Stimulated activated CD4-positive, alpha-beta T cell treated with anti-CD3 and anti-CD28 coated beads, TNF-alpha, amount 100 ng/mL, for 48 hours (primary cell): ENCODE measurements around the gene RHOG.

Experiments used
- DNase-seq, 3 donors: peaks; one replicate each; pipeline ENCODE4 v3.0.0-alpha.2; 2020; ENCODE audit warnings: low read depth in 3 of 3

RHOG gene

GRCh38 chr11:3859373-3859881 is 18.7 kb upstream of the RHOG start:
- DNase-seq = no peak

DNA sequence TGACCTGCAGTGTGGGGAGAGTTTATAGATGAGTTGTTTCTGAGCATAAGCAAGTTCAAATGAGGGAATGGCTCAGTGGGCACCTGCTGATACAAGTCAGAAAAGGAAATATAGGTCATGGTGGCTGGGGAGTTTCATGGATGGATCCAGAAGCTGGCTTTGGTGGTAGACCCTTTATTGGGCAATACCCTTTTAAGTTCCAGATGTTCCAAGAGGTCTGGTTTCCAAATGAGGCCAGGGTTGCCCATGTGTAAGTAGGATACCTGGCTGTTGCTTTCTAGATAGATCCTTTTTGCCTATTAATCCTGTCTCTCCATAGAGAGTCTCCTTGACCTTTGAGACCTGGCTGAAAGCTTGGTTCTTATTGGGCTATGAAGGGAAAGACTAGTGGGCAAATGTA is 16.9 kb upstream of the RHOG start:
- no peak for DNase-seq

DNA sequence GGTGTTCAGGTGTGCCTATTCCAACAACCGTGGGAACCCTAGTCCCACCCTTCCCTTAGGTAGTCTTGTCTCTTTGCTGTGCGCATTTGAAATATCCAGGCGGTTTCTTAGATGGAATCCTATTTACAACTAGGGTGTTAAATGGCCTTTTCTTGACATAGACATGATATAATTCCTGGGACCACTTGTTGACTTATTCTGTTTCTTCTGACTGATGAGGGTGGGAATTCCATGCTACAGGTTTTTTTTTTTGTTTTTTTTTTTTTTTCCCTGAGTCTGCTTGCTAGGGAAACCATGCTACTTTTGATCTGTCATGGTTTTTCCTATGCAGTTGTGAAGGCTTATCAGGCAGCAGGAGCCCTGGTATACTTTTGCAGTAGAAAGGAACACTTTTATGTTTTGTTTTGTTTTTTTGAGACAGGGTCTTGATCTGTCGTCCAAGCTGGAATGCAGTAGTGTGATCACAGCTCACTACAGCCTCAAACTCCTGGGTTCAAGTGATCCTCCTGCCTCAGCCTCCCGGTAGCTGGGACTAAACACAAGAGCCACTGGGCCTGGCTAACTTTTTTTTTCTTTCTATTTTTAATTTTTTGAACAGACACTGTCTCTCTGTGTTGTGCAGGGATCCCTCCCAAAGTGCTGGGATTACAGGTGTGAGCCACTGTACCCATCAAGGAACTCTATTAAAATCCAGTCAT is 16.2 kb upstream of the RHOG start:
- no peak for DNase-seq

- DNase-seq = no peak
Observed at GRCh38 chr11:3855808-3856491, 15.2 kb upstream of the RHOG start.

DNA sequence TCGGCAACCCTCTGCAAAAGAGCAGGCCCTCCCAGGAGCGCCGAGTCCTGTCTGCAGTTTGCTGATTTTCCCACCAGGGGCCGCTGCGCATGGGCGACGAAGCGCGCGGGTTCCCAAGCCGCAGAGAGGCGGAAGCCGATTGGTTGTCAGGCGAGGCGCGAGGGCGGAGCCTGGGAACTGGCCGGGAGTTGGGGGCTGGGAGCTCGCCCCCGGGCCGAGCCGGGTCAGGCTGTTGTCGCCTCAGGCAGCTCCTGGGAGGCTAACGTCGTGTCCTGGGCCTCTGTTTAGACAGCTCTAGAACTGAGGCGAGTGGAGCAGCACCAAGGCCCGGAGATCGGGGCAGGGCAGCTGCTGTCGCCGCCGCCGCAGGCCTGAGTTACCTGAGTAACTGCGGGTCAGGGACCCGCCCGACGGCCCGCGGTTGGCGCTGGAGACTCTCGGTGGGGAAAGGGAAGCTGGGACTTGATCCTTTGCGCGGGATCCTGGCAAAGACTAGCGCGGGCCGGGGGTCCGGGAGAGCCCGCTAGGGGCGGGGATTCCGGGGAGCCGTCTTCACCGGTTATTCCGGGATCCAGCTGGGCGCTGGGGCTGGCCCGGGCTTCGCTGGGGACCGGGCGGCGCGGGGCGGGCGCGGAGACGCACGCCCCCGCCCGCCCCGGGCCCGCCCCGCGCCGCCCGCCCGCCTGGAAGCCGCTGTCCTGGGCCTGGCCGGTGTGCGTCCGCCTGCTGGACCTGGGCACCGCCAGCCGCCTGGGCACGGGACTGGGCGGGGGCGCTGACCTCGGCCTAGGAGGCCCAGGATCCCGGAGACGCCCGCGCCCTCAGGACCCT is 14.4 kb upstream of the RHOG start, which contains the start of gene STIM1:
Gene STIM1, plus strand, starts transcription at position 688 of the 831 bp plus-strand sequence. CDS start 607 bp downstream, outside the sequence.
- peak; percentile 96 to 98 (median 98) for DNase-seq

- DNase-seq = no peak
Observed at GRCh38 chr11:3854660-3854976, 13.9 kb upstream of the RHOG start.

DNA sequence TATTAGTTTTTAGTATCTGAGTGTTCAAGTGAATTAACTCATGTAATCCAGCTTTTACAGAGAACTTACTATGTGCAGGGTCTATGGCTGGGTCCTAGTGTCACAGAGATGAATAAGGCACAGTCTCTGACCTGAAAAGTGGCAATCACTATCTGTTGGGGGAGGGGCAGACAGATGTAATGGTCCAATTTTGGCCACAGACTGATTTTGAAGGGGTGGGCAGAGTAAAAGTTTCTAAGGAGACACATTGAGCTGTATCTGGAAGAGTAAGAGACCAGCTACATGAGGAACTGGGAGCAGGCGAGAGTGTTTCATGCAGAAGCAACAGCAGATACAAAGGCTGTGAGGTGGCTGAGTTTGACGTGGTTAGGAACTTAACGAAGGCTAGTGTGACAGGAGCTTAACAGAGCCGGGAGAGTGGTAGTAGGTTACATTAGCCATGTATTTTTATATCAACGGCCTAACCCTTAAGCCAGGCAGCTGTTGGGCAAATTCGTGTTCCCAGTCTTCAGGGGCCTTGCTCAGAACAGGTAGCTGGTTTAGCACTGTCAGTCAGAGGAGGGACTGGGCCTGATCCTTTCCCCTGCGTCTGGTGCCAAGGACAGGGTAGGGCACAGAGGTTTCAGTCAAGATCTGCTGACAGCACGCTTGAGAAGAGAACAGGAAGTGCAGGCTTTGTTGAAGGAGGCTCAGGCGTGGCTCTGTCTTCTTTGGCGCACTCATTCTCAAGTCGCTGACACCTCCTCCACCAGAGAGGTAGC is 13.3 kb upstream of the RHOG start:
- DNase-seq = peak in 2 of 3 donors; percentile 58 to 63

DNA sequence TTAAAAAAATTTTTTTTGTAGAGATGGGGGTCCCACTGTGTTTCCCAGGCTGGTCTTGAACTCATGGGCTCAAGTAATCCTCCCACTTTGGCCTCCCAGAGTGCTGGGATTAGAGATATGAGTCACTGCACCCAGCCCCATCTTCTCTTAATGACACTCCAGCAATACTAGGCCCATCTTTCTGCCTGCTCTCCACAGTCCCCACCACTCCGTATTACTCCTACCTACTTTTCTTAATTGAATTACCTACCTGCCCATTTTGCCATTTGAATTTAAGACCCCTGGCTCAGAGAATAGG is 12.7 kb upstream of the RHOG start:
- DNase-seq = no peak

GRCh38 chr11:3849297-3849874 is 8.6 kb upstream of the RHOG start:
- DNase-seq = no peak

GRCh38 chr11:3845670-3846069 is 4.9 kb upstream of the RHOG start:
- no peak for DNase-seq

GRCh38 chr11:3845246-3845645 is 4.5 kb upstream of the RHOG start:
- no peak for DNase-seq

DNA sequence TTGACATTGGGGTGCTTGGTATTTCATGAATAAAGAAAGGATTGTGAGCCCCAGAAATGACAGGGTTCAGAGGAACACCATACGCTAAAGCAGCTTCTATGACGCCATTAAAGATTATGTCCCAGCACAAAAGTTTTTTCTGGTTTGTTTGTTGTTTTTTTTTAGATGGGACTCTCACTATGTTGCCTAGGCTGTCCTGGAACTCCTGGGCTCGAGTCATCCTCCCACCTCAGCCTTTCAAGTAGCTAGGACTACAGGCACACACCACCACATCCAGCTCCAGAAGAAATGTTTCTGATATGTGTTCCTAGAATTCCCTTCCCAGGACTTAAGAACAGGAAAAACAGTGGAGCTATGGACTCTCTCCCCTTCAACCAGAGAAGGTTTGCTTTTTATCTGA is 2.6 kb upstream of the RHOG start:
- DNase-seq = no peak

DNA sequence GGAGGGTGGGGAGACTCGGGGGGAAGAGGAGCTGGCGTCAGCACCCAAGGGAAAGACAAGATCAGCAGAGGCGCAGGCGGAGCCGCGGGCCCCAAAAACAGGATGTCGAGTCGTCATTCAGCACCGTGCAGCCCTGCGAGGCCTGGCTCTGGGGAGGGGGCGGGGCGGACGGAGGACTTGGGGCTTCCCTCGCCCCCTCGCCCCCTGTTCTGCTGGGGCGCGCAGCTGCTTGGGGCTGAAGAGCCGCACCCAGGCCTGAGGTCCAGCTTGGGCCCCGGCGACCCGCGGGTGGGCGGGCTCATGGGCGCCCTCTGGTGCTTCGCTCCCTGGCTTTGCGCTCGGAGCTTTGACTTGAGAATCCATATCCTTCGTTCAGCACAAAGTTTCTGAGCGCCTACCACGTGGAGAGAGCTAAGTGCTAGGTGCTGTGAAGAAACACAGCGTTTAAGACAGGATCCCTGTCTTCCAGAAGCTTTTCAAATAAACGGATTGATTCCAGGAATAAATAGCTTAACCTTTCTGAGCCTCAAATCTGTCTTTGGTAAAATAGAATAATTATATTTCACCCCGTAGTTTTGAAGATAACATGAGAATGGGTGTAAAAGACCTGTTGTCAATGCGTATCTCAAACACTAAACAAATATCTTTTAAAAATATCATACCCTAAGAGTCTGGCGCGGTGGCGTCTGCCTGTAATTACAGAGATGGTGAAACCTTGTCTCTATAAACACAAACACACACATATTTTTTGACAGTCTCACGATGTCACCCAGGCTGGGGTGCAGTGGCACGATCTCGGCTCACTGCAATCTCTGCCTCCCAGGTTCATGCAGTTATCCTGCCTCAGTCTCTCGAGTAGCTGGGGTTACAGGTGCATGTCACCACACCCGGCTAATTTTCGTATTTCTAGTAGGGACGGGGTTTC is 929 bp upstream of the RHOG start:
- DNase-seq = peak in 2 of 3 donors; percentile 93 to 94

DNA sequence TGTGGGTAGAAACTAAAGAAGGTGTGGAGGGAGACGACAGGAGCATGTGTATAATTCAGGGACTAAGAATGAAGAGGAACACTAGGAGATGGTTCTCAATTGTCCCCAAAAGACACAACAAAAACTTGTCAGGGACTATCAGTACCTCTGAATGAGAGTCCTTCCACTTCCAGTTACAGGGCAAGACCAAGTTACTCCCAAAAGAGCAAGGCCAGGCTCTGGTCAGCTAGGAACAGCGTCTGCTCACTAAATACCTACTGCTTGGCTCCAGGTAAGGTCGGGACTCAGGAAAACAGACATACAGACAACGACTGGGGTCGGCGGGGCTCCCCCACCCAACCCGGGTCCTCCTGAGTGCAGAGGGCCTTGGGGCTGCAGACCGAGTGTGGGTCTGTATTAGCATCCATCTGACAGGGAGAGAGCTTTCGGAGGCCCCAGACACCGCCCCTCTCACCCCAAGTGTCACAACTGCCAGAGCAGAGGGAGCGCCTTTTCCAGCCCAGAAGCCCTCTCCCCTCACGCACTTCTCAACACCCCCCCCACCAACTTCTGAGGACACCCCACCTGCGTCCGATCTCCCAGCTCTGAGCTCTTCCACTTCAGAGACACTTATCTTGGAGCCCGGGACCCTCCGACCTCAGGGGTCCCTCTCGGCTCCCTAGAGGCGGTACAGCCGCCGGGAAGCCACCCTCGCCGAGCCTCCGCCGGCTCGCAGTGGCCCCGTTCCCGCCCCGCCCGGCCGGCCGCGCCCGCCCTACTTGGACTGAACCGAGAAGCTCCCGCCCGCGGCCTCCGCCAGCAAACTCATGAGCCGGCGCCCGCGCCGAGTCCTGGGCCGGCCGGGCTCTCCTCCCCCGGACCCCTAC is 522 bp downstream of the RHOG start:
- DNase-seq = no peak

- DNase-seq = no peak
Observed at GRCh38 chr11:3838504-3838903, 2.3 kb downstream of the RHOG start.

DNA sequence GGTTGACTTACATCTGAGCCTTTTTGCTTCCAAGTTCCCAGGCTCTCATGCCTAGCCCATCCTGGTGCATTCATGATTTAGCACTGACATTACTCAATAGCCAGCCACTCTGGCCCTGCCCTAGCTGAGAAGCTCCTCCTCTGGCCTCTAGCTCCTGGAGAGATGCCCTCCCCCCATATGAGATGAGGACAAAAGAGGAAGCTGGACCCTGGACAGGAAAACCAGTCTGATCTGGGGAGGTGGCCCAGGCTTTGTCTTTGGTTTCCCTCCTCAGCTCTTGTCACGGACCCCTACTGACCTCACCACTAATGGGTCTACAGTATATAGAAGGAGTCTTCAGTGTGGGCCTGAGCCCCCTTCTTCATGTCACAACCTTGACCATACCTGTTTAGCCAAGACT is 3.0 kb downstream of the RHOG start:
- no peak for DNase-seq

DNA sequence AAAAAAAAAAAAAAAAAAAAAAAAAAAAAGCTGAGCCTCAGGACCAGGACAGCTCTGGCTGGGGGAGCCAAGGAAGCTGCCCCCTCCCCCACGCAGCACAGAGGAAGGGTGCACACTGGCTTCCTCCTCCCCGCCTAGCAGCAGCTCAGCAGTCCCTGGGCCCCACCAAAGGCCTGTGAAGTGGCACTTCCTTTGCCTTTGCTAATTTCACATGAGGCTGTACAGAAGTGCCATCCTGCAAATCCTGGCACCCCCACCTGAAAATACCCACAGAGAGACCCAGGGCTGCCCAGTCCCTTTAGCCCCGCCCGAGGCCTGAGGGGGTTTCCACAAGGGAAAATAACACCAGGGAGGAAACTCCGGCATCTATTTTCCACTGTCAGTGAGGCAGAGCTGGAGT is 3.9 kb downstream of the RHOG start:
- DNase-seq = no peak

DNA sequence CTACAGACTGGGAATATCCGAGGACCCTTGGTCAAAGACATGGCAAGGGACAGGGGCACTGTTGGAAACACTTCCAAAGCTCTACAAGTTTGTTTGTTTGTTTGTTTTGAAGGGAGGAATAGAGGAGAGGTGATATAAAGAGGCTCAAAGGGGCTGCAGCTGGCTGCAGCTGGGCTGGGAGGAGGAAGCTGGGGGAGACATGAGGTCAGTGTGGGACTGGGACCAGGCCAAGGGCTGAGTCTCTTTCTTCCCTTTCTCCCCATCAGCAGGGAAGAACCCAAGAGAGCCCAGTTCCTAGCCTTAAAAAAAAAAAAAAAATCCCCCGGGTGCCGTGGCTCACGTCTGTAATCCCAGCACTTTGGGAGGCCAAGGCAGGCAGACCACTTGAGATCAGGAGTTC is 5.0 kb downstream of the RHOG start:
- no peak for DNase-seq

GRCh38 chr11:3834664-3835461 is 5.9 kb downstream of the RHOG start:
- DNase-seq = no peak
